UCSD-AML1 (cell line): ENCODE measurements around the gene HAUS1.

ENCODE experiments used
- DNase-seq: peaks from one replicate; lab custom pipeline; 2025; ENCODE audit not compliant: unreplicated experiment; lab: John Stamatoyannopoulos, UW

HAUS1 gene, protein sequence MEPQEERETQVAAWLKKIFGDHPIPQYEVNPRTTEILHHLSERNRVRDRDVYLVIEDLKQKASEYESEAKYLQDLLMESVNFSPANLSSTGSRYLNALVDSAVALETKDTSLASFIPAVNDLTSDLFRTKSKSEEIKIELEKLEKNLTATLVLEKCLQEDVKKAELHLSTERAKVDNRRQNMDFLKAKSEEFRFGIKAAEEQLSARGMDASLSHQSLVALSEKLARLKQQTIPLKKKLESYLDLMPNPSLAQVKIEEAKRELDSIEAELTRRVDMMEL

DNA sequence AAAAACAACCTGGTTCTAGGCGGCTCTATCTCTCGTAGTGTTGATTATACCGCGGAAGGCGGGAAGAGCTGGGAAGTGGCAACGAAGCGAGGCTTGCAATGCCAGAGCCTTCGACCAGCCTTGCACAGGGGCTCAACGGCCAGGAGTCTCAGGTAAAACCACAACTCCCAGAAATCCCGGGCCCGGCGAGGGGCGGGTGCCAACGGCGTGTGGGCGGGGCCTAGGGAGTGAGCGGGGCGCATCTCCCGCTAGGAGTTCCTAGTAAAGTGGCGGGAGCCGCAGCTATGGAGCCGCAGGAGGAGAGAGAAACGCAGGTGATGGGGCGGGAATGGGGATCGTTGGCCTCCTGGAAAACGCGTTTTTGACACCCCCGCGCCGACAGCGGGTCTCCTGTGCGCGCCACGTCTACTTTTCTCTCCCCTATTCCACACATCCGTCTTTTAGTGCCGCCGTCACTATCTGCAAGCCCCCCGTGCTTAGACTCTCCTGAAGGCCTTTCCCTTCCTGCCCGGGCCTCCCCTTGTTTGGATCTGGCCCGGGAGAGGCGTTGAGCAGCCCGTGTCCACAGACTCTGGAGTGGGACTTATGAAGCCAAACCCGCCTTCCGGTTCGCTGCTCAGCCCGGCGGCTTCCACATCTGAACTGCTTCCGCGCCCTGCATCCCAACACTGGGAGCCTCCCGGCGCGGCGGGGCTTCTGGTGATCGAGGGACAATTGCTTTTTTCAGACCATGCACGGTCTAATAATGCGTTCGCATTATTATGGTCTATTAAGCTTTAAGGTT, at the start of gene HAUS1:
HAUS1 (plus strand) TSS at position 258 of the 784 bp plus-strand sequence; CDS start at position 285, 27 bp downstream.
- peak; percentile 90 for DNase-seq

DNA sequence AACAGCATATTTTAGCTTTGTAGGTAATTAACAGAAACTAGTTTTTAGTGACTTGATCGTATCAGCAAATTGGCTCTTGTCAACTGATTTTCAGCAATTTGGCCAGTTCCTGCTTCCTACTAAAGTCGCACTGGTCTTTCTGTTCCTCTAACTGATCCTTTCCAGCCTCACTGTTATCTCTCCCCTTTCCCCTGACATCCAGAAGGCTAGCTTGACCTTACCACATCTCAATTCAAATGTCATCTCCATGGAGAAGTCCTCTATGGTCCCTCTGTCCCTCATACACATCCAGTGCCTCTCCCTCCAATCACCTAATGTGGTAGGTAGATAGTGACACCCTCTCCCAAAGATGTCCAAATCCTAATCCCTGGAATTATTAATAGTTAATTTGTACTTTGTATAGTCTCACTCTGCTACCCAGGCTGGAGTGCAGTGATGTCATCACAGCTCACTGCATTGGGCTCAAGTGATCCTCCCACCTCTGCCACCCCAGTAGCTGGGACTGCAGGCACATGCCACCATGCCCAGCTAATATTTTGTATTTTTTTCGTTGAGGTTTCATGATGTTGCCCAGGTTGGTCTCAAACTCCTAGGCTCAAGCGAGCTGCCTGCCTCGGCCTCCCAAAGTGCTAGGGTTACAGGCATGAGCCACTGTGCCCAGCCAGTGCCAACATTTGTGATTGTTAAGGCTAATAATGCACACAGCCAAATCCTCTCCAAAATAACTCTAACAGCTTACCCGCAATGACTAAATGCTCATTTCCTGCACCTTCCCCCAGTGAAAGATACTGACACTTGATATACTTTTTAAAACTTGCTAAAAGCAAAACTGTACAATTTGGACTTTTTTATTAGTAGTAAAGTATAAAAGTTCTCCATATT, 49.0 kb upstream of the HAUS1 start:
- DNase-seq, result no peak

DNA sequence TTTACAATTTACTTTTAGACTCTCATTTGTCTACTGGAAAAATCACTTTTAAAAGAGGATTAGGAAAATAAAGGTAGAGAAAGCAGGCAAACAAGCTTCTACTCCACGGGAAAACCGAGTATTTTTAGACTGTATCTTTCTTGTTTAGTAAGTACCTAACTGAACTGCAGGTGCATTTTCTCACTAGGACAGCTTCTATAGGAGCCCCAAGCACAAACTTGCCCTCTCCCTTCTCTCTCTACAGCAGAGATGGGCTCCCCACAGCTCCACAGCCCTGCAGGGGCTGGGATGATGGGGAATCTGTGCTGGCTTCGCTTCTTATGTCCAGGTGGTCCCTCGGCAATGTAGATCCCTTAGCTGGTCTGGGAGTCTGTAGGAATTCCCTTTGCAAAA, 48.4 kb upstream of the HAUS1 start:
- no peak for DNase-seq

DNA sequence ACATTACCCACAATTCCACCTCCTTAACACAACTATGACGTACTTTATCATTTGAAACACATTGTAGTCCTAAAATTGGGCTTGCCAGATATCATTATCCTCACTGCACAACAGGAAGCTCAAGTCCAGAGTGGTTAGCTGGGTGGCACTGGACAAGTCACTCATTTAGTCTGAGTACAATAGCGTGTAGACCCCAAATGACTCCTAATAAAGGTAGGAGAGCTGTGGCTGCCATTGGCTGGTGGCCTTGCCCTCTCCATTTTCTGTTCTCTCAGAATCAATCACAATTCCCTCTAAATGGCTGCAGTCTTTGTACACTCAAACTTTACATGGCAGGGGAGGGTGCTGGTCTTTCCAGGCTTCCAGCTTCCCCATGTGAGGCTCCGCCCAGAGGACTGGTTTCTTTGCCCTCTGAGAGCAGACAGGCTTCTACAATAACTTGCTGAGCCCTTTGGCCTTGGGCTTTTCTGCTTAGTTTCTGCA, 43.8 kb upstream of the HAUS1 start:
- peak; percentile 66 for DNase-seq

DNA sequence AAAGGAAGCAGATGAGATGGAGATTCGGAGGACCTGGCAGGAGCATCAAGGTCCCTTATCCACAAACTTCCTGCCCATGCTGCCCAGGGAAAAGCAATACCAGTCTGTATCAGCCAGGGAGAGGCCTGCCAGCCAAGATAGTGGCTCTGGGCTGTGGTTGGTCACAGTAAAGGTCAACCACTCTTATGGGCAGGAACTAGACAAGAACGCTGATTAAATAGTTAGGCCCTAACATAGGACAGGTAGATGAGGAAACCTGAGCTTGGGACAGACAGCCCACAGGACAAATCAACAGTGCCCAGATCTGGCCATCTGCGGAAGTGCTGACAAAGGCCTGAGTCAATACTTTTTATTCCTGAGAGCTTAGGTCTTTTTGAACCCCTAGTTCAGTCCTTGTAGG, 42.8 kb upstream of the HAUS1 start:
- DNase-seq, result peak; percentile 63

DNA sequence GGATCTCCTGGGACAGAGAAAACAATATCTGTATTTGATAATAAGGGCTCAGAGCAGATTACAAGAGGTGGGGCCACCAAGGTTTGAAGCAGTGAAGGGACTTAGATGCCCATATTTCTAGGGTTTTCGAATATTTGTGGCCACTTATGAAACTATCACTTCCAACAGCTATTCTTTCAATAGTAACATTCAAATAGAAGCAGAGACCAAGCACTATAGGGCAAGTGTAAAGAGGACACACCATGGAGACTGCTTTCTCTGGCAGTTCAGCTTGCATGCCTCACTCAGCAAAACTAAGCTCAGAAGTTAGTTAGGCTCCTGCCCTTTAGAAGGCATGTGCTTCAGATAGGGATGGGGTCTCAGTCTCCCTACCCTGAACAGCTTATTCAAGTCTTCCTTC, 42.4 kb upstream of the HAUS1 start:
- DNase-seq, result no peak

DNA sequence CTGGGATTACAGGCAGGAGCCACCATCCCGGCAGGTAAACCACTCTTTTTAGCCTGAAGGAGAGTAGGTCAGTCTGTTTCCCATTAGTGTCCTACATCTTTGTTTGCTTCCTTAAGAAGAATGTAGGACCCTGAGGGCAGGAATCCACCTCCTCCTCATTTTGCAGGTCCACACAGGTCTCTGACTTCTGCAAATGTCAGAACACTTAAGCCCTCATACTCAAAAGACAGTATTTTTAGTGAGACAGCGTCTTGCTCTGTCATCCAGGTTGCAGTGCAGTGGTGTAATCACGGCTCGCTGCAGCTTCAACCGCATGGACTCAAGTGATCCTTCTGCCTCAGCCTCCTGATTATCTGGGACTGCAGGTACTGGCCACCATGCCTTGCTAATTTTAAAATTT, 41.4 kb upstream of the HAUS1 start:
- no peak for DNase-seq

DNA sequence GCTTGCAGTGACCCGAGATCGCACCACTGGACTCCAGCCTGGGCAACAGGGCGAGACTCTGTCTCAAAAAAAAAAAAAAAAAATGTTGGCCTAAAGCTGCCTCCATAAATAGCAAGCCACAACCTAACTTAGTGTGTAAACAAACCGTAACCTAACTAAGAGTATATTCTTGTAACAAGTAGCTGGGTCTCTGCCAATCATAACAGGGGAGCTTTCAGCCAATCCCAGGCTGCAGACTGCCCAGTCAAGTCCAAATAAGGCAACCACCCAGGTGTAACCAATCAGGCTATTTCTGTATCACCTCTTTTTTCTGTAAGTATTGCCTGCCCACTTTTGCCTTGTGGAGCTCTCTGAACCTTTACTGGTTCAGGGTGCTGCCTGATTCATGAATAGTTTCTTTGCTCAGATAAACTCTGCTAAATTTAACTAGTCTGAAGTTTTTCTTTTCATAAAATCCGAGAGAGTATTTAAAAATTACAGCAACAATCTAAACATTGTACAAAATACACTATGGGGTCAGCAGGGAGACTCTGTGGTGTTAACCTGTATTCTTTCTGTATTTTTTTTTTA, 36.7 kb upstream of the HAUS1 start:
- DNase-seq, result no peak

DNA sequence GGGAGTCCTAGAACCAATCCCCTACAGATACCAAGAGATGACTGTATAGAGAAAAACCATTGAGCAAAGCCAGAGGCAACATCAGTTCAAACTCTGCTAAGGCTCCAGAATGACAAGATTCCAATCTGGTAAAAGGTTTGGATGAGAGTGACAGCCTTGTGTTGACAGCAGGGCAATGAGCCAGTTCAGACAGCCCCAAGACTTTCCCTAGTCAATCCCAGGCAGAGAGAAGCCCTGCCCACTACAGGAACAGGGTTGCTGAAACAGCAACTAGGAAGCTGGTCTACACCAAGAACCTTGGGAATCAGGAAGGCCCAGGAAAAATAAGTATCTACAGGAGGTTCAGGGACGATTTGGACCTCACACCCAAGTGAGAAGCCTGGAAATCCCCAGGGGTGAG, 35.4 kb upstream of the HAUS1 start:
- DNase-seq, result no peak

DNA sequence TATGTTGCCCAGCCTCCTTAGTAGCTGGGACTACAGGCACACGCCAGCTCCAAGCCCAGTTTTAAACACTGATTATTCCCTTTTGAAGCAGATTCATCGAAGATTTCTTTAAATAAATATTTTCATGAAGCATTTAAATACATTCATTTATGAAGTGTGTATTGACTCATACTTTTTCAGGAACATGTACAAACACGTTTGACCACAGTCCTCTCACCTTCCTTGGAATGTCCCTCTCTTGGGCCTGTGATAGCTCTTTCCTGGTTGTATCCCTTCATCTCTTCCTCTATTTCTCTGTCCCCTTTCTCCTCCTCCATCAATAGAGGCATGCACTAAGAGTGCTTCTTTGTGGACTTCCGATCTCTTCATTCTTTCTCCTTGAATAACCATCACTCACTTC, 34.7 kb upstream of the HAUS1 start:
- no peak for DNase-seq

DNA sequence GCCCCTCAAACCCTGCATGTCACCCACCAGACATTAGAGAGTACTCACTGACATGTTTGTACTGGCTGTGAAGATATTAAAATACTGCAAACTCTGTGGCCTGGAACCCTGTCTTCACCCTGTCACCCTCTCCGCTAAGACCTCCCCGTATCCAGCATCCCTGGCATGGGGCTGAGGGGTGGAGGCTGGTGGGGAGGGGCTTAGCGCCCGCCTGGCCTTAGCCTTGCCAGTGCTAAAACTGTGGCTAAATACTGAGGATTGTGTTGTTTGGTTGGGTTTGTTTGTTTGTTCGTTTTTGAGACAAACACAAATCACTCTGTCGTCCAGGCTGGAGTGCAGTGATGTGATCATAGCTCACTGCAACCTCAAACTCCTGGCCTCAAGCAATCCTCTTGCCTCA, 34.0 kb upstream of the HAUS1 start:
- DNase-seq, result no peak

DNA sequence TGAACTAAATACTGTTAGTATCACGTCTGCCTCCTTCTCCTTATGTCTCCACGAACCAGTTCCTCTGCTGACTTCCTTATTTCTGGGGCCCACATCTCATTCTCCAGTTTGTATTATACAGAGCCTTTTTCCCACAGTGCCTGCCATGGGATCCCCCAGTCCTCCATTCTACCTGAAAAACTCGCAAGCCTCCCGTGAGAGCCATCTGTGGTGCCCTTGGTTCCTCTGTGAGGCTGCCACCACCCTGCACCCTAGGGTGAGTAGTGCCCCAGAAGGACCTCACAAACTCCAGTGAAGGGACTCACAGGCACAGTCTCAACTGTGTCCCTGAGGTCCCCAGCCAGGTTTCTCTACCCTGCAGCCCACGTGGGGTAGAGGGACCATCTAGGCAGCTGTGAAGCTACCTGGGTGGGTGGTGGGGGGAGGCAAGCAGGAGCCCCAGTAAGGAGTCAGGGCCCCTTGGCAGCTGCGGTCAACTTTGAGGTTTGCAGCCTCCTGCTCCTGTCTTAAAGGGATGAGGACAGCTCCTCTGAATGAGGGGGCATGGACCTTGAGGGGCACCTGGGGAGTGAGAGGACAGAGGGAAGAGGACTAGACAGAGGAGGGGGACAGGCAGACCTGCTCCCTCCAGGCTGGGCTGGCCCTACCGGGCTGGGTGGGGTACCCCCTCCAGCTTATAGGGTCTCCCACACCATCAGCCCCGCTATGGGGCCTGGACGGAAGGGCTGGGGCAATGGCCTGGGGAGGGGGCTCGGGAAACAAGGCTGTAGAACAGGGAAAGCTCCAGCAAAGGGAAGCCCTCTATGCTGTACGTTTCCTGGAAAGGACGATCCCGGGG, 33.2 kb upstream of the HAUS1 start:
- DNase-seq, result peak; percentile 67

DNA sequence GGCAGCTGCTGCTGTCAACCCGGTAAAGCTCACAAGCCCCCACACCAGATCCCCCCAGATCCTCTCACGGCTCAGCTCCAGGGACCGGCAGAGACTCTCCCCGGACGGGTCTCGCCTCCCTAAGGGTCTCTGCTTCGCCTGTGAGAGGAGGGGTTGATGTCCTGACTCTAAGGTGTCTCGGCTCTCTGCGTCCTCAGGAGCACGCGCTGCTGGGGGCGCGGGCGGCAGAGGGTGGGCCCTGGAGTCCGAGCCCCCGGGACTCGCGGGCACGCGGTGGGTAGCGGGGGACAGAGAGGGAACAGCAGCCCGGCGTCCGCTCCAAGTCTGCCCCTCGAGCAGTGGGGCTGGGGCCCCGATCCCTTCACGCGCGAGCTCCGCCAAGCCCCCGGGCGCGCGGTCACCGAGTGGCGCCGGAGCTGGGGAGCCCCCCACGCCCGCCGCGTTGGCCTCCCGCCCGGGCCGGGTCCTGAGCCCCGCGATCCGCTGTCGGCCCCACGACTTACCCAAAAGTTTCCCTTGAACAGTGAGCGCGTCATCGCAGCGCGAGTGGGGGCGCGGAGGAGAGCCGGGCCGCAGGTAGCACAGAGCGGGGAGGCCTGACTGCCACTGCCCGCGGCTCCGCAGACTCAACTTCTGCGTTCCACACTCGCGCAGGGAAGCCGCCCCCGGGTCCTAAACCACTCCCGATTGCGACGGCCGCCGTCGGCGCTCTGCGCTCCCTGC, 32.4 kb upstream of the HAUS1 start, which contains the start of gene PSTPIP2:
PSTPIP2 (minus strand) TSS at position 608 of the 723 bp plus-strand sequence; CDS start at position 536, 72 bp downstream.
- peak; percentile 78 for DNase-seq

DNA sequence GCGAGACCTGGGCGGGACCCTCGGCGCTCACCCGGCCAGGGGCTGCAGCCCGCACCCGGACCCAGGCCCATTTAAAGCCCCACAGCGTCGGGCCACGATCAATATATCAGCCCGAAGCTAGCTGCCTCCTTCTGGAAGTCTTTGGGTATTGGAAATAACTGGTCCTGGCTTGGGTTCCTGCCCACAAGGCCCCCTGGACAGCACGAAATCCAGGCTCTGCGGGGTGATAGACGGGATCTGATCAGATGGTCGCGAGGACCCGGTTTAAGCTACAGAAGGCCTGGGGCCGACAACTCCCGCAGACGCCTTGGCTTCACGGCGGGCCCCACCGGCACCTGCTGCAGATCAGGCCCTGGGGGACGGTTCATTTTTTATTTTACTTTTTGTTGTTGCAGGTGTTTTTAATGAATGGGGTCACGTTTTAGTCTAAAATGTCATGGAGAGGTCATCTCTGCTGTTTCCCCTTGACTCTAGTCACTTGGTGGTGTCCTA, 31.8 kb upstream of the HAUS1 start:
- DNase-seq, result no peak

DNA sequence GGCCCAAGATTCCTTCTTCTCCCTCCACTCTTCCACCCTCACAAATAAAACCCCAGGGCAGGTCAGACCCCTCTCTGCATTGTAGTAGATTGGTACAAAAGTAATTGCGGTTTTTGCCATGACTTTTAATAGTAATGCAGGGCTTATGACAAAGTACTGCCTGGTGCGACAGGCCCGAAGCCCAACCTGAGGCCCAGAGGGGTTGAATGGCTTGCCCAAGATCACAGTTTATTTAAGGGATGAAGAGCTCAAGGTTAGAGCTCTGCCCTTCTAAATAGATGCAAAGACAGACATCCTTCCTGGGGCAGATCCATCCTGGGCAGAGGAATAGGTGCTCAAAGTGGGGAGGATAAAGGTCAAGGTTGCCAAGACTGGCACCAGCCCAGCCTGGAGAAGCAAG, 31.2 kb upstream of the HAUS1 start:
- DNase-seq, result no peak

DNA sequence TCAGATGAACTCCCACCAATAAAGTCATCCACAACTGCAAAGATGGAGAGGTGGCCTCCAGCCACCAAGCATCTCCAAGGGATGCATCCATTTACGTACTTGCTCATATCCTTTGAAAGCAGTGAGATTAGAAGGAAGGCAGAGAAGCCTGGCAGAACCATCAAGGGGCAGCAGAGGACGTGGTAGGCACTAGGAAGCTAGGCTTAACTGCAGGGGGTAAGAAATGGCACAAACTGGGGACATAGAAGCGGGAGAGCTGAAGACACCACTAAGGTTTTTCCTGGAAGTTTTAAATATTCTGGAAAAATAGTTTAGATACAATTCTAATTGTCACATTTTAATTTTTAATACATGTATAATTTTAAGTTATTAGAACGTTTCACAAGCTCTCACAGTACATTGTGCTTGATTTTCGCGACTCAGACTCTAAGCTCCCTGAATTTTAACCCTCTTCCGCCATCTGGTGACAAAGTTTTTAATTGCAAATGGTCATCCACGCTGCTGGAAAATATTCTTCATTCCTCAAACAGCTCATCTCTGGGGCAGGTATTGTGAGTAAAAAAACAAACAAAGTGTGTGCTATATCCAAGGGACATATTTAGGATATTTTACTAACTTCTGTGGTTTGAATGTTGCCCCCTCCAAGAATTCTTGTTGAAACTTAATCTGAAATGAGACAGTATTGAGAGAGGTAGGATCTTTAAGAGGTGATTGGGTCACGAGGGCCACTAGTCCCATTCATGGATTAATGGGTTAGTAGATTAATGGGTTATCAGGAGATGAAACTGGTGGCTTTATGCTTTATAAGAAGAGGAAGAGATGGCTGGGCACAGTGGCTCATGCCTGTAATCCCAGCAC, 30.5 kb upstream of the HAUS1 start:
- peak; percentile 29 for DNase-seq

DNA sequence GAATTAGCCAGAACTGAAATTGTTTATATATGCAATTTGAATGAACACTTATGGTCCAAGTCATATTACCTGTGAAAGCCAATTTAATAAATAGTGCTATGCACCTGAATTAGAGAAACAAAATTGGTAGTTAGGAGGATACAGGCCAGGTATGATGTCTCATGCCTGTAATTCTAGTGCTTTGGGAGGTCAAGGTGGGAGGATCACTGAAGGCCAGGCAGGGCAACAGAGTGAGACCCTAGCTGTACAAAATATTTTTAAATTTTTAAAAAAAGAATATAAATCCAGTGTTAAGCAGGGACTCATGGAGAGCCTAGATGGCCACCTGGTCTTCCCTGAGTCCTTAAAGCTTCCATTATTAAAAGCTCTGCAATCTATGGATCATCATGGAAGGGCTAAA, 24.8 kb upstream of the HAUS1 start:
- no peak for DNase-seq

DNA sequence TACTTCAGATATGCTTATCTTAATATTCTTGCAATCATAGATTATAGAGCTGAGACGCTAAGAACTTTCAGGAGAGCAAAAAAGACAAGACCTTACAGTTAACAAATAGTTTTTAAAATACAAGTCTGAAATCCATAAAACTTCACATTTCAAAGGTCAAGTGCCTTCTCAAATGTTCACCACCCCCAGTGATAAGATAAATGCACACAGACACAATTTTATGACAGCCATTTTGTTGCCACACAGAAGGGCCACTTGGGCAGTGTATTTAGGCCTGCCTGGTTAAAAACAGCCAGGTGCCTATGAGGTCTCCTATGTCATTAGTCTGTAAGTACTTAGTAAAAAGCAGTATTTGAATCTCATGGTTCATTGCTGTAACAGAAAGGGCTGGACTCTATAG, 24.0 kb upstream of the HAUS1 start:
- no peak for DNase-seq
